Type B pancreatic cell (in vitro differentiated cells): ENCODE results near the gene TNS3. TPM values are rescaled to one million over a fixed set of nuclear protein-coding genes. Genes with fewer than 3 reads are reported as not detected.

Experiments used
- DNase-seq: peaks from one replicate; pipeline ENCODE4 v3.0.0; 2021; ENCODE audit warnings: mixed read lengths; ENCODE audit not compliant: unreplicated experiment; ENCODE audit errors: extremely low spot score
- H3K27ac Mint-ChIP-seq: 2 replicates; pipeline ENCODE4 v1.8.0; 2021; ENCODE audit warnings: mild to moderate bottlenecking, mixed read lengths
- H3K27me3 Mint-ChIP-seq: 2 replicates; pipeline ENCODE4 v1.8.0; 2021; ENCODE audit warnings: mixed read lengths
- H3K36me3 Mint-ChIP-seq: 2 replicates; pipeline ENCODE4 v1.8.0; 2021; ENCODE audit warnings: mixed read lengths
- H3K4me1 Mint-ChIP-seq: one replicate; pipeline ENCODE4 v1.8.0; 2021; ENCODE audit warnings: mixed read lengths; ENCODE audit not compliant: unreplicated experiment
- H3K4me3 Mint-ChIP-seq: 2 replicates; pipeline ENCODE4 v1.8.0; 2021; ENCODE audit warnings: mild to moderate bottlenecking, mixed read lengths
- H3K9me3 Mint-ChIP-seq: 2 replicates; pipeline ENCODE4 v1.8.0; 2021; ENCODE audit warnings: mixed read lengths
- CTCF ChIP-seq: fragments of 200-600 bp; sonication (generic); conservative IDR thresholded peaks from 2 replicates; pipeline ENCODE4 v1.5.0; 2021; ENCODE audit warnings: antibody characterized with exemption, mild to moderate bottlenecking
- total RNA-seq: library from RNA; stranded (reverse); gene quantifications from 2 replicates; pipeline ENCODE4 v1.2.1, GENCODE V29; 2021; ENCODE audit warnings: low replicate concordance

The TNS3 gene
- total RNA-seq, 1 donor from 2014 or later, result 138 TPM

GRCh38 chr7:47489624-47490023 is 92.3 kb downstream of the TNS3 start:
- no peak overlapping the region for H3K4me3 Mint-ChIP-seq
- no peaks in the 10 kb centered on the region for H3K27me3 Mint-ChIP-seq
- no peak overlapping the region for H3K27ac Mint-ChIP-seq
- no peak for TF ChIP-seq CTCF
- DNase-seq, result no peak
- peaks cover 71% of the 10 kb centered on the region for H3K4me1 Mint-ChIP-seq
- H3K36me3 Mint-ChIP-seq, result peaks cover 13% of the 10 kb centered on the region
- no peaks in the 10 kb centered on the region for H3K9me3 Mint-ChIP-seq

GRCh38 chr7:47488969-47489342 is 93.0 kb downstream of the TNS3 start:
- peak overlapping the region; percentile 40 for H3K27ac Mint-ChIP-seq
- H3K27me3 Mint-ChIP-seq, result no peaks in the 10 kb centered on the region
- H3K4me1 Mint-ChIP-seq, result peaks cover 66% of the 10 kb centered on the region

GRCh38 chr7:47488201-47488968 is 93.5 kb downstream of the TNS3 start:
- peaks cover 68% of the 10 kb centered on the region for H3K4me1 Mint-ChIP-seq
- peak overlapping the region; percentile 32 for H3K4me3 Mint-ChIP-seq
- no peaks in the 10 kb centered on the region for H3K9me3 Mint-ChIP-seq
- H3K36me3 Mint-ChIP-seq, result peaks cover 9% of the 10 kb centered on the region
- no peak for TF ChIP-seq CTCF
- DNase-seq, result no peak
- H3K27ac Mint-ChIP-seq, result peak overlapping the region; percentile 61
- no peaks in the 10 kb centered on the region for H3K27me3 Mint-ChIP-seq

More at GRCh38 chr7:47488969-47489342, 93.0 kb downstream of the TNS3 start:
- Mint-ChIP-seq H3K36me3 (peaks cover 10% of the 10 kb centered on the region), H3K4me3 (peak overlapping the region; percentile 32), H3K9me3 (no peaks in the 10 kb centered on the region)
- DNase-seq, result no peak
- TF ChIP-seq CTCF, result no peak

- no peaks in the 10 kb centered on the region for H3K27me3 Mint-ChIP-seq
Measured at GRCh38 chr7:47485640-47486435, 96.1 kb downstream of the TNS3 start.

More at GRCh38 chr7:47485640-47486435, 96.1 kb downstream of the TNS3 start:
- Mint-ChIP-seq H3K4me3 (no peak overlapping the region), H3K36me3 (peaks cover 12% of the 10 kb centered on the region), H3K4me1 (peaks cover 64% of the 10 kb centered on the region), H3K9me3 (no peaks in the 10 kb centered on the region), H3K27ac (peak overlapping the region; percentile 73)
- no peak for TF ChIP-seq CTCF
- peak; percentile 65 for DNase-seq
